T follicular helper cell (primary cell): ENCODE data around the gene GIMAP8.

Experiments
- DNase-seq: peaks from one replicate; pipeline ENCODE4 v3.0.0-alpha.2; 2020; ENCODE audit warnings: low read depth
- total RNA-seq, 2 experiments: gene quantifications; one replicate each; lab custom pipeline; 2026; lab: John Stamatoyannopoulos, UW

Gene GIMAP8
- total RNA-seq = 25.4 to 134 reads per million in 2 experiments

GRCh38 chr7:150450491-150451001 lies at the start of gene GIMAP8:
Gene GIMAP8, plus strand, starts transcription at chr7:150450630. Its CDS starts 16,069 bp downstream, at chr7:150466699.
- DNase-seq = peak; percentile 46

- DNase-seq = no peak
These were observed 49.5 kb upstream of the GIMAP8 start for GRCh38 chr7:150400788-150401423.

- no peak for DNase-seq
These were observed 49.0 kb upstream of the GIMAP8 start for GRCh38 chr7:150401424-150401790.

GRCh38 chr7:150401861-150402631 lies 48.4 kb upstream of the GIMAP8 start:
- DNase-seq = no peak

- no peak for DNase-seq
These were observed 47.6 kb upstream of the GIMAP8 start for GRCh38 chr7:150402671-150403321.

GRCh38 chr7:150403376-150404171 lies 46.9 kb upstream of the GIMAP8 start:
- no peak for DNase-seq

GRCh38 chr7:150404172-150404804 lies 46.1 kb upstream of the GIMAP8 start:
- DNase-seq = no peak

- DNase-seq = peak; percentile 64
These were observed 45.4 kb upstream of the GIMAP8 start for GRCh38 chr7:150404805-150405583.

- no peak for DNase-seq
These were observed 44.7 kb upstream of the GIMAP8 start for GRCh38 chr7:150405584-150406311.

- DNase-seq = no peak
These were observed 44.2 kb upstream of the GIMAP8 start for GRCh38 chr7:150406312-150406566.

- no peak for DNase-seq
These were observed 43.6 kb upstream of the GIMAP8 start for GRCh38 chr7:150406567-150407421.

GRCh38 chr7:150407588-150408392 lies 42.6 kb upstream of the GIMAP8 start:
- no peak for DNase-seq

- DNase-seq = no peak
These were observed 41.8 kb upstream of the GIMAP8 start for GRCh38 chr7:150408393-150409299.

- DNase-seq = no peak
These were observed 41.0 kb upstream of the GIMAP8 start for GRCh38 chr7:150409300-150410030.

- no peak for DNase-seq
These were observed 40.3 kb upstream of the GIMAP8 start for GRCh38 chr7:150410131-150410530.

- DNase-seq = no peak
These were observed 39.6 kb upstream of the GIMAP8 start for GRCh38 chr7:150410680-150411346.
